GF-D8 (cell line): ENCODE data around the gene CD9.
"Not testable (repeated sequence)": the region's sequence is repeated elsewhere in the genome, so short reads cannot be mapped to it uniquely, and the experiment has no call there.

Experiments
- DNase-seq: peaks from one replicate; lab custom pipeline; 2025; lab: John Stamatoyannopoulos, UW

Gene CD9

DNA sequence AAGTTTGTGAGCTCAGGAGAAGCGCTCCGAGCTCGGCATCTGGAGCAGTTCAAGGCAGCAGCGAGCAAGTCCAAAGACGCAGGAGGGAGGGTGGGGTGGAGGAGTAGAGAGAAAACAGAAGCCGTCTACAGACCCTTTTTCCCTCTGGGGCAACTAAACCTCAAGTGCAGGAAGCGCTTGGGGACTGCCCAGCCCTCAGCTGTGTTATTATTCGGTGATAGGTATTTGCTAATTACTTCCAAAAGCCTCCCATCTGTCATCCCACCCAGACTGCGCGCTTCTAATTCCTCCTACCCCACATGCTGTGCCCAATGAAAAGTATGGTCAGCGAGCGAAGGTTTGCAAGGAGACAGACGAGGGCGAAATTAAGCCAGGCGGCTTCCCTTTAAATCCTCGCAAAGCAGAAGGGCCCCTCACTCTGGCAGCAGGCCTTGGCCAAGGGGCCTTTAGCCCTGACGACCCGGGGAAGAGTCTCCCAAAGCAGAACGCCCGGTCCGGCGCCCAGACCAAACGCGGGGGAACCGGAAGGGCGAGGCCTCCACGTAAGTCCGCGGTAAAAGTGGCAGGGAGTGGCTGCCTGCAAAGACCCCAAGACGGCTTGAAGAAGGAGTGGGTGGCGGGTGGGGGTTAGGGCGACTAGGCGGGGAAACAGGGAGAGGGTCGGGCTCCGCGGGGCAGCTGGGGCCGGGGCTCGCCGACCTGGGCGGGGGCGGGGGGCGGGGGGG, 507 bp upstream of the CD9 start:
- no peak for DNase-seq

DNA sequence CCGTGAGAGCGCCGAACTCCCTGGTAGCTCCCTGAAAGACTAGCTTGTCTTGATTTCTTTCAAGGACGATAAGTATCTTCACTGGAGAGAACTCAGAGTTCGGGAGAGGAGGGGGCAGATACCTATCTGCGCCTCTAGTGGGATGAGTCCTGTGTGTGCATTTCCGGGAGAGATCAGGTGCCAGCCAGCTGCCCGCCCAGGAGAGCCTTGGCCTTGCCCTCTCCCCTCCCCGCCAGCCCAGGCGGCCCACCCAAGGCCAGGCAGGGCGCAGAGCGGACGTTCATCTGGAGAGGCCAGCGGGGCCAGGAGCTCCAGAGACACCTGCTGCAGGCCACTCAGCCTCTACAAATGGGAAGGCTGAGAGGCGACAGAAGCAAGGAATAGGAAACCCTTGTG, 1.0 kb downstream of the CD9 start:
- DNase-seq: no peak

GRCh38 chr12:6201826-6202225, 1.6 kb downstream of the CD9 start:
- no peak for DNase-seq

- no peak for DNase-seq
Measured at GRCh38 chr12:6202304-6202703, 2.1 kb downstream of the CD9 start.

DNA sequence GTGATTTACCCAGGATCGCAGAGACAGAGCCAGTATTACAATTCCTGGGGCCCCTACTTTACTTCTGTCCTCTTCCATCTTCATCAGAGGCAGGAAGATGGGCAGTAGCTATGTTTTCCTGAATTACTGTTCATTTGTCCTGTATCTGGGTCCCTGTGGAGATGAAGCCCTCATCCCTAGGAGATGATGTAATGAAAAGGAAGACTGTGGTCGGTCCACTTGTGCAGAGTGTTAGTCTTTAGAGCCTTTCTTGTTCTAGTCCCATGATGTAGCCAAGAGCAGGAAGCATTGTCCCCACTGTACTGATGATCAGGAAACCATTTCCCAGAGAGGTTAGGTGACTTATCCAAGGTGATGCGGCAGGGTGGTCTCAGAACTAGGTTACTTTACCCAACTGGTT, 2.6 kb downstream of the CD9 start:
- no peak for DNase-seq

DNA sequence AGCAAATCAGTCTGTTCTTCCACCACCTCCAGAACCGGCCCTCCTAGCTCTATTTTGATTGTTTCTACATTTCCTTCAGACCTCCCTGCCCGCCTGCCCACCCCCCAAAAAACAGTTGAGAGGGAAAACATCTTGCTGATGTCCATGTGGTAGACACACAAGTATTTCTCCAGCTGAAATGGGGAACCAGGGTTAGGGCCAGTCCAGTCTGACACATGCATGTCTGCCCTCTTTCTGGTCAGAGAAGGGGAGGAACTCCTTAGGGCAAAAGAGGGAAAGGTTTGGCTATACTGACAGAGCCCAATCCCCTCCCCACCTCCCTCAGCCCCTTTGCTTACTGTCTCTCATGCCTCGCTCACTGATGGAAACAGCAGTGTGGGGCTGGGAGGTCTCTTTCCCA, 3.4 kb downstream of the CD9 start:
- no peak for DNase-seq

- DNase-seq: no peak
Measured at GRCh38 chr12:6204533-6205143, 4.4 kb downstream of the CD9 start.

GRCh38 chr12:6205144-6205539, 4.9 kb downstream of the CD9 start:
- DNase-seq: no peak

DNA sequence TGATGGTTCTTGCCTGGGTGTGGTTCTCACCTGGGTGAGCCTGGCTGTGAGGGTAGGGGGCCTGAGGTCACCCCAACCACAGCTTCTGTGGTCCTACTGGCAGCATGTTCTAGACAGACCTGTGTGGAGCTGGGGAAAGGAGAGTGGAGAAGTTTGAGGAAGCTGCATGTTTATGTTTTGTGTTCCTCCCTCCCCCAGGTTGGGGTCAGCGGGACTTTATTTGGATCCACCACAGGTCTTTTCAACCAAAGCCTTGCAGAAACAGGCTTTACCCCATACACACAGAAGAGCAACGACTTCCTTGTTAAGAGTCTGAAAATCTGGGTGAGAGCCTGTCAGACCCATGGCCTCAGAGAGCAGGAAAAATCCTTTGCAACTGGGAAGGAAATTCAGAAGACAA, 5.6 kb downstream of the CD9 start:
- DNase-seq: no peak

DNA sequence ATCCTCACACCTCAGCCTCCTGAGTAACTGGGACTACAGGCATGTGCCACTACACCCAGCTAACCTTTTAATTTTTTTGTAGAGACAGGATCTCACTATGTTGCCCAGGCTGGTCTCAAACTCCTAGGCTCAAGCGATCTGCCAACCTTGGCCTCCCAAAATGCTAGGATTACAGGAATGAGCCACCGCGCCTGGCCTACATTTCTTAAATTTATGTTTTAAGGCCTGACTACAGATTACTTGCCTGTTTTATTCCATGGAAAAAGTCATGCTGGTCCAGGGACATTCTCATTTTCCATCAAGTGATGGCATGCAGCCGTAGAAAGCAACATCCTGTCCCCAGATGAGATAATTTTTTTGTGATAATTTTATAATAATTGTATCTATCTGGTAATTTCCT, 6.1 kb downstream of the CD9 start:
- no peak for DNase-seq

GRCh38 chr12:6207259-6207925, 7.2 kb downstream of the CD9 start:
- DNase-seq: no peak

- no peak for DNase-seq
Measured at GRCh38 chr12:6208130-6208529, 7.9 kb downstream of the CD9 start.

DNA sequence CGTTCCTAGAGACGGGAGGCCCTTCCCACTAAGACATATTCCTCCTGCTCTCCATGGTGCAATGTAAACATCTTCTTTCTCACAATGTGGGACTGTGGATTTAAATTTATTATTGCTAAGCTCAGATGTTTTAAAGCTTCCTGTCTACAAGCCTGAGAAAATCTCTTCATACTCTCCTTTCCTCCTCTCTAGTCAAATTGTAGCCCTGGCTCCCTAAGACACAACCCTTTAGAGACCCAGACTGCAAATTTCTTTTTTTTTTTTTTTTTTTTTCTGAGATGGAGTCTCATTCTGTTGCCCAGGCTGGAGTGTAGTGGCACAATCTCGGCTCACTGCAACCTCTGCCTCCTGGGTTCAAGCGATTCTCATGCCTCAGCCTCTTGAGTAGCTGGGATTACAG, 9.2 kb downstream of the CD9 start:
- DNase-seq: not testable (repeated sequence)

GRCh38 chr12:6211421-6211869, 11.2 kb downstream of the CD9 start:
- no peak for DNase-seq

DNA sequence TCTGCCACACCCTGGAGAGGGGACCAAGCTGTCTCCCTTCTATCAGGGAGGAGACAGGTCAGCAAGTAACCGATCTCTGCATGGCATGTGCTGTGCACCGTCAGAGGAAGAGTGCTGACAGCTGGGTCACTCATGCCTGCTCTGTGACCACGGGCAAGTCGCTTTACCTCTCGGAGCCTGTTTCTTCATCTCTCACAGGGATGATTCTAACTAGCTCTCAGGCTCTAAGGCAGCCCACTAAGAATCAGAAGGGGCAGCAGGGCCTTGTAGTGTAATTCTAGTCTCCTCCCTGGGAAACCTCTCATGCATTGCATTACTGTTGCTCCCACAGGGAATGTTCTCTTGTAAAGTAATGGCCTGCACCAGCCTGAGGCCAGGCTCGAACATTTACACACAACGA, 11.9 kb downstream of the CD9 start:
- no peak for DNase-seq

GRCh38 chr12:6213969-6214368, 13.8 kb downstream of the CD9 start:
- no peak for DNase-seq

DNA sequence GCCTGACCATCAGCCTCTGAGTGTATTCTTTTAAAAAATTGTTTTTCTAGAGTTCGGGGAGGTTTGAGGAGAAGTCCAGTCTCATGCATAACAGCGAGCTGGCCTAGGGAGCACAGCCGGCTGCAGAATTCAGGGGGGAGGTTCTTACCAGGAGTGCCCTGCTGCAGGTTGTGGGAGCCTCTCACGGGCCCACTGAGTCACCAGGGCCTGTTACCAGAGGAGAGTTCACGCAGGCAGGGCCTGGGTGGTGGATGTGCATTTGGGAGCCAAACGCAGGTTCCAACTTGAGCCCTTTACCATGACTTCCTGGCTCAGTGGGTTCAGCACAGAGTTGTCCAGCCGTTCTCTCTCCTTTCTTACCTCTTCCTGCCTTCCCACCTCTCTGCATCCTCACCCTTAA, 14.4 kb downstream of the CD9 start:
- DNase-seq: no peak

GRCh38 chr12:6215120-6215807, 15.1 kb downstream of the CD9 start:
- DNase-seq: no peak

DNA sequence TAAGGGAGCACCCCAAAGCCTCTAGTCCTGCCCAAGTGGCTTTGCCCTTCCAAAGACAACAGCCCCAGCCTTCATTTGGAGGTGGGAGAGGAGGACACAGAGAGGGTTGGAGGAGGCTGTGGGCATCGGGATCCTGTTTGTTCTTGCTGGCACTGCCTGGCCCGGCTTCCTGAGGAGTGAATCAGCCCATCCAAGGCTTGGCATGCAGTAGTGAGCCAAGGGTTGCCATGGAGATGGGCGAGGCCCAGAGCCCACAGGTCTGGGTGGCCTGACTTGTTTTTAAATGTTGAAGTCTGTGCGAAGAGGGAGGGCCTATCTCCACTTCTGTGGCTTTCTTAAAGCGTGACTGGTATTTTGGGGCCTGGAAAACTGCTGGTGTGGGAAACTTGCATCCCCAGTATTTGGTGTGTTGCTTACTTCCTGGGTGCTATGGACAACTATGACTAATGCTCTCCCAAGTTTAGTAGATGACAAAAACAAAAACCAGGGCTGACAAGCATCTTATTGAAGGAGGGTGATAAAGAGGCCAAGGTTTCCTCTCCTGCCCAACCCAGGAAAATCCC, 15.8 kb downstream of the CD9 start:
- DNase-seq: no peak

- no peak for DNase-seq
Measured at GRCh38 chr12:6216581-6216980, 16.4 kb downstream of the CD9 start.

DNA sequence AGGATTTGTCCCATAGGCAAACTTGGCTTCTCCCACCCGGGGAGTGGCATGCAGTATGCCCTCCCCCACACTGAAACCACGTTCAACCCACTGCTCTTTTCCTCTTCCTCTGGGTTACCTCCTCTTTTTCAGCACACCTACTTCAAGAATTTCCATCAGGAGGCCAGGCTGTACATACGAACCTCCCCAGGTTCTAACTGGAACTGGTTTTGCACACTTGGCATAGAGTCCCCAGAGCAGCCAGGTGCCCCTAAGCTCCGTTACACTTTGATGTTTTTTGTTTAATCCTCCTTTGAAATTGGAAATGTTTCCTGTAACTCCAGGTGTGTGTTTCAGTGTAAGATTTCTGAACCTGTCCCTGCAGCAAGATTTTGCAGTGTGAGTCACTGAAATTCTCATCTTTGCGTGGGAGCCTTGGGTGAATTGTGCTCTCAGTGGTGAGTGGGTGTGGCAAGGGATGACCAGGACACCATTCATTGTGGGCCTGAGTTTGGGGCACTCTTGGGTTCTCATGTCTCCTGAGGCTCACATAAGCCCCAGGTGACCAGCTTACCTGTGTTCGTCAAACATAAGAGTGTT, 18.2 kb downstream of the CD9 start:
- no peak for DNase-seq

DNA sequence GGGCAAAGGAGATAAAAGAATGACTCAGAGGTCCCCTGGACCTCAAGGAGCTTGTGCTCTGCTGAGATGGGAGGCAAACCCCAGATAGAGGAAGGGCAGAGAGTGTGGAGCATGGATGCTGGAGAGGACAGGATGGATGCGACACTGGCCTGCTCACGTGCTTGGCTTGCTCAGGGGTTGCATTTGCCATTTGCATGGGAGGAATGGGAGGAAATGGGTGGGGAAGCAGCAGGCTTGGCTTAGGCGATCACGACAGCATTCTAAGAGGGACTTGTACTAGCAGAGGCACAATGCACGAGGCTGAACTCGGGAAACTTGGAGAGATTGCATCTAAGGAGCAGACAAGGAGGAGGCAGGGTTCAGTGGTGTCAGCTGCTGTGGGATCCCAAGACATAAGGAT, 19.8 kb downstream of the CD9 start:
- DNase-seq: no peak
